Ovary (tissue), 9 donors: ENCODE data around the gene SRMS. TPM values are rescaled to one million over a fixed set of nuclear protein-coding genes. Genes with fewer than 3 reads are reported as not detected.

ENCODE experiments used
- DNase-seq, 5 donors: peaks; one replicate each; pipeline ENCODE4 v3.0.0-alpha.2; 2019 to 2020
- H3K27ac ChIP-seq, 2 donors: fragments of 200-600 bp; one replicate each; pipeline versions ENCODE4 v1.5.1 to v1.8.0; 2019 to 2022
- H3K27me3 ChIP-seq: fragments of 200-600 bp; one replicate; pipeline ENCODE4 v1.8.0; 2022
- H3K36me3 ChIP-seq: fragments of 200-600 bp; sonication (generic); one replicate; pipeline ENCODE4 v1.5.1; 2019
- H3K4me1 ChIP-seq: one replicate; pipeline ENCODE4 v1.8.1; 2013; ENCODE audit warnings: mild to moderate bottlenecking, moderate library complexity; ENCODE audit not compliant: insufficient read depth
- H3K4me3 ChIP-seq: fragments of 200-600 bp; sonication (generic); one replicate; pipeline ENCODE4 v1.5.1; 2017
- H3K9me3 ChIP-seq, 2 donors: fragments of 200-600 bp in 1 of 2; sonication (generic) in 1 of 2; one replicate each; pipeline versions ENCODE4 v1.5.1 to v1.8.1; 2013 to 2019; ENCODE audit warnings: mild to moderate bottlenecking in 1 of 2, moderate library complexity in 1 of 2
- EP300 ChIP-seq: sonication (generic); formaldehyde crosslinking; IDR thresholded peaks from one replicate; pipeline ENCODE4 v1.6.1; 2017; ENCODE audit warnings: antibody characterized with exemption
- POLR2A ChIP-seq: fragments of 450-650 bp; IDR thresholded peaks from one replicate; pipeline ENCODE4 v1.6.1; 2017; ENCODE audit warnings: antibody characterized with exemption, mild to moderate bottlenecking, moderate library complexity
- WGBS, 3 donors: extraction: QIAGEN DNeasy Blood & Tissue Kit in 1 of 3; methylation state at CpG; one replicate each; pipeline versions ENCODE4 v1.1.5 to v1.1.7; 2013 to 2017; 5-methylcytosine and 5-hydroxymethylcytosine counted together
- intact Hi-C, 4 donors: fragments of 100-400 bp; cut with DNase I; formaldehyde crosslinking; loops; one replicate each; pipeline versions ENCODE4 v1.11.0 to v1.15.1; 2022 to 2023
- polyA plus RNA-seq, 2 donors: library from polyadenylated mRNA; stranded (reverse); fragments of 200-250 nt in 1 of 2; fragments of 350-450 nt in 1 of 2; fragmentation: Illumina TruSeq in 1 of 2; extraction: RNeasy Lipid Tissue Mini Kit (QIAGEN cat#74804) in 1 of 2; gene quantifications; one replicate each; pipeline ENCODE4 v1.2.3, GENCODE V29; 2013 to 2014
- total RNA-seq, 7 donors: library from RNA; depleted of rRNA in 2 of 7; stranded (reverse); fragments of >200 nt in 2 of 7; fragmentation: NEBNext Ultra II Directional in 3 of 7; extraction: Animal tissue kit (Norgen Biotek cat#: 25700) in 3 of 7; gene quantifications; one replicate each; pipeline versions ENCODE4 v1.1.0 to v1.2.4, GENCODE V29; 2016 to 2023
- TF ChIP-seq, protein P1 (sequence below), 3 donors: fragments of 450-650 bp in 2 of 3; fragments of 200-600 bp in 1 of 3; IDR thresholded peaks; one replicate each; pipeline versions ENCODE4 v1.5.1 to v1.8.0; 2016 to 2022; ENCODE audit warnings: antibody characterized with exemption in 3 of 3, mild to moderate bottlenecking in 1 of 3
- donor health status: DM: no; HTN: no; CAD: no; lungs with moderate emphysema.
- donor health status: DM: no; HTN: no; CAD: no.
- donor health status: Bipolar disorder and iron deficiency.
- donor health status: DM: yes; HTN: yes; CAD: no.
- donor health status: DM: no; HTN: no; CAD: no.
- donor health status: DM: yes; HTN: yes; CAD: no.

SRMS gene
- total and polyA plus RNA-seq, 9 donors: not detected

DNA sequence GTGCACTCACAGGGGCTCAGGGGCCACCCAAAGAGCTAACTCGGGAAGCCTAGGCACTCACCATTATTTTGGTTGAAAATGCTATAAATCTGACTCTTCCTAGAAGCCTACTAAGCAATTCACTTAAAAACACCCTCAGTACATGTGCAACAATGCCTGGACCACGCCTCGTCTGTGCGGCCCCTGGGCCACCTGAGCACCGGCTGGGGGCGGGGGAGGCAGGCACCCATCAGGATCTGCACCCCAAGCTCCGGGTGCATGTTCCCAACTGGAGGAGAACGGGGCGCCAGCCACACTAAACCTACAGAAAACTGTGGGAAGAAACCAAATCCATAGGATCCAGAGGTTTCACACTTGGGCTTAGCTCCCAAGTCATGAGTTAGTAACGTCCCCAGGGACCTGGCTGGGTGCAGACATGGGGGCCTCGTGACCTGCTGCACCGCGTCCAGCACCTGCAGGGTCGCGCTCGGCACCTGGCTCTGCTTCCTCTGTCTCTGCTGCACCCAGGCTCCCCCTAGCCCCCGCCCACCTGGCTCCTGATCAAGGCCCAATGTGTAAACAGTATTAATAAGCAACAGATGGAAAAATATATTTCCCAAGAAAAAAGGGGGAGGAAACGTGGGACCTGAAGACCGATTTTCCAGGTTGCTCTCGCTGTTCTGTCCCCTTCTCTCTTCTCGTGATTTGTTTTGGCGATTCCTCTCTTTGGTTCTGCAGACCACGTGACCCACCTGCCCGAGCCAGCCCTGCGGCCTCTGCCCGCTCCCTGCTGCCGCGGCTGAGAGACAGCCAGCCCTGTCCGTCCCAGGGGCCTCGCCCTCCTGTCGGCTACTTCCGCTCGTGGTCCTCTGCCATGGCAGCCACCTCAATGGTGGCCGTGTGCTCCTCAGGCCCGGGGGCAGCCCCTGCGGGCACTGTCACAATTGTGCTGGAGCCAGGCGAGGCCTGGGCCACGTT, 42.0 kb upstream of the SRMS start:
- no peaks in the 10 kb centered on the region for H3K36me3 ChIP-seq
- no peak overlapping the region for H3K27ac ChIP-seq
- intact Hi-C loops: no loop called here

DNA sequence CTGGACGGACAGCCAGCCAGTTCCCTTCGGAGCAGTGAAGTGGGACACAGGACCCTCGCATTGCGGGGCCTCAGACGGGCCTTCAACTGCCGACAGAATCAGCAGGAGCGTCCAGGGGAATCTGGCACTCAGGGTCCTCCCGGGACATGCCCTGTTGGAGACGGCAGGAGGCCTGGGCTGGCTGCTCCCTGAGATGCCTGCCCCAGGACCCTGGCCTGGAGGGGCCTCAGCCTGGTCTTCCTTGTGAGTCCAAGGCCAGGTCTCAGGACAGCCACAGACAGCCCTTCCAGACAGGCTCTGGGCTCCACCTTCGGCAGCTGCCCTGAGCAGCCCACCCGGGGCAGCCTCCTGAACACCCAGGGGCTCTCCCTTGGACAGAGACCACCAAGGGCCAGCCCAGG, 41.1 kb upstream of the SRMS start:
- H3K27ac ChIP-seq: no peak overlapping the region
- no peaks in the 10 kb centered on the region for H3K27me3 ChIP-seq
- H3K36me3 ChIP-seq: no peaks in the 10 kb centered on the region
- 83 to 91% (median 89%) methylated on average over 9 to 11 of the region's 11 CpGs for WGBS, 3 donors
- intact Hi-C loops: no loop called here
- DNase-seq: no peak
- H3K4me3 ChIP-seq: no peak overlapping the region
- H3K4me1 ChIP-seq: peaks cover 2% of the 10 kb centered on the region
- no peak for TF ChIP-seq EP300
- TF ChIP-seq, protein P1, sequence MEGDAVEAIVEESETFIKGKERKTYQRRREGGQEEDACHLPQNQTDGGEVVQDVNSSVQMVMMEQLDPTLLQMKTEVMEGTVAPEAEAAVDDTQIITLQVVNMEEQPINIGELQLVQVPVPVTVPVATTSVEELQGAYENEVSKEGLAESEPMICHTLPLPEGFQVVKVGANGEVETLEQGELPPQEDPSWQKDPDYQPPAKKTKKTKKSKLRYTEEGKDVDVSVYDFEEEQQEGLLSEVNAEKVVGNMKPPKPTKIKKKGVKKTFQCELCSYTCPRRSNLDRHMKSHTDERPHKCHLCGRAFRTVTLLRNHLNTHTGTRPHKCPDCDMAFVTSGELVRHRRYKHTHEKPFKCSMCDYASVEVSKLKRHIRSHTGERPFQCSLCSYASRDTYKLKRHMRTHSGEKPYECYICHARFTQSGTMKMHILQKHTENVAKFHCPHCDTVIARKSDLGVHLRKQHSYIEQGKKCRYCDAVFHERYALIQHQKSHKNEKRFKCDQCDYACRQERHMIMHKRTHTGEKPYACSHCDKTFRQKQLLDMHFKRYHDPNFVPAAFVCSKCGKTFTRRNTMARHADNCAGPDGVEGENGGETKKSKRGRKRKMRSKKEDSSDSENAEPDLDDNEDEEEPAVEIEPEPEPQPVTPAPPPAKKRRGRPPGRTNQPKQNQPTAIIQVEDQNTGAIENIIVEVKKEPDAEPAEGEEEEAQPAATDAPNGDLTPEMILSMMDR (IDR thresholded peaks at IDR 0.05): no peak
- no peak for TF ChIP-seq POLR2A
- no peaks in the 10 kb centered on the region for H3K9me3 ChIP-seq

More for the DNA sequence above, 42.0 kb upstream of the SRMS start:
- no peak for DNase-seq
- Histone ChIP-seq H3K9me3 (no peaks in the 10 kb centered on the region), H3K4me1 (no peaks in the 10 kb centered on the region), H3K4me3 (no peak overlapping the region), H3K27me3 (no peaks in the 10 kb centered on the region)
- TF ChIP-seq EP300 (no peak), POLR2A (no peak)
- TF ChIP-seq, protein P1 (IDR thresholded peaks at IDR 0.05): no peak
- 82 to 86% (median 84%) methylated on average over 38 of the region's 38 CpGs for WGBS, 3 donors

DNA sequence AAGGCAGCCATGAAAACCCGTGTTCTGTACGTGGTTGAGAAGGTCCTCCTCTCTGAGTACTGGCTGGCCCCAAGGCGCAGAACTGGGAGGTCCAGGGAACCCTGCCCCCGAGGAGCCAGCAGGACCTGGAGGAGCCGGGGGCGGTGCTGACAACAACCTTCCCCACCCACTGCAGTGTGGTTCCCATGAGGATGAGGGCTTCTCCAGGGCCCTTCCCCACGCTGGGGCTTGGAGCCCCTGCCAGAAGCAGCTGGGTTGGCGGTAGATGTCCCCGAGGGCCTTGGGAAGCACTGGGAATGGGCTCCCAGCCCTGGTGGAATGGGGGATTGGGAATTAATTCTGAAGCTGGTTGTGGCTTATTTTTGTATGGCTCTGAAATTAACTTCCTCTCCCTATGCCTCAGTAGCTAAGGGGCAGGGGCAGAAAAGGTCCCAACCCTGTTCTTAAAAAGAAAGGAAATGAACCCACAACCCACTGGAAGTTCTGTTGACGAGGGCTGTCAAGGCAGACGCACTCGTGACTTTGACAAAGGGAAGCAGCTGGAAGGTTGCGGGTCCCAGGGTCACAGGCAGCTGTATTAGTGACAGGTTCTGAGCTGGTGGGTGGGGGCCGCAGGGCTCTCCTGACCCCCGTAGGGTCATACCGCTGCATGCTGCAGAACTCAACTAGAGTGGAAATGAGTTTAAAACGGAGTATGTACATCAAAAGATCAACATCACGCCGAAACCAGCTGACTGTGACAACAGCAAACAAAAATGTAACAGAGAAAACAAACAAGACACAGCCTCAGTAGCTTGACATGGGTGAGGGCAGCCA, 40.4 kb upstream of the SRMS start:
- TF ChIP-seq POLR2A: no peak
- TF ChIP-seq, protein P1 (IDR thresholded peaks at IDR 0.05): no peak
- no peak for TF ChIP-seq EP300
- Histone ChIP-seq H3K27ac (no peak overlapping the region), H3K9me3 (no peaks in the 10 kb centered on the region), H3K4me1 (peaks cover 4% of the 10 kb centered on the region), H3K4me3 (no peak overlapping the region), H3K27me3 (no peaks in the 10 kb centered on the region), H3K36me3 (no peaks in the 10 kb centered on the region)
- WGBS, 3 donors: 59 to 72% (median 71%) methylated on average over 19 of the region's 19 CpGs
- intact Hi-C loops: no loop called here
- no peak for DNase-seq

DNA sequence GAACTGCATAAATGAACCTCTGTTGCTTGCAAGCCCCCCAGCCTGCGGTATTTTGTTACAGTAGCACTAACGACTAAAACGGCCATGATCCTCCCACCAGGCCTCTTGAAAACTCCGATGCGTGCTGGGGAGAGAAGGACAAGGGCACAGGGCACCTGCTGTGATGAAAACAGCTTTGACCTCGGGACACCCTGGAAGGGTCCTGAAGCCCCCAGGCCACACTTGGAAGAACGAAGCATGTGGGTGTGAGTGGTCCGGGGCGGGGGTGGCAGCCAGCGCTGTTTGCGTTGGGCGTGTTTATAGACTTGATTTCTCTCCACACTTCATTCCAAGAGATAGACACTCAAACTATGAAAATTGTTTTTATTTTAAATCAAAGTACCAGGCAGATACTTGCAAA, 39.7 kb upstream of the SRMS start:
- 71 to 80% (median 76%) methylated on average over 12 of the region's 12 CpGs for WGBS, 3 donors
- intact Hi-C loops: no loop called here
- H3K4me3 ChIP-seq: no peak overlapping the region
- TF ChIP-seq, protein P1 (IDR thresholded peaks at IDR 0.05): no peak
- TF ChIP-seq POLR2A (no peak), EP300 (no peak)
- H3K9me3 ChIP-seq: no peaks in the 10 kb centered on the region
- H3K4me1 ChIP-seq: peaks cover 6% of the 10 kb centered on the region
- H3K27ac ChIP-seq: no peak overlapping the region
- no peaks in the 10 kb centered on the region for H3K36me3 ChIP-seq
- no peaks in the 10 kb centered on the region for H3K27me3 ChIP-seq
- no peak for DNase-seq
